Stimulated activated naive B cell treated with anti-CD40 and anti-IgM and Interleukin-4, amounts not matched to agents 10 μg/mL and 1 μg/mL and 100 μg/mL, for 72 hours (primary cell): ENCODE measurements around the gene KCNIP3.

Source experiments
- ATAC-seq, 2 donors: fragments of 150-1000 bp; cut with Tn5 transposase; replicated peaks; 2 replicates each; pipeline ENCODE4 v1.10.0; 2021; ENCODE audit warnings: moderate library complexity in 1 of 2
- DNase-seq: peaks from one replicate; pipeline ENCODE4 v3.0.0; 2021
- H3K27ac Mint-ChIP-seq: one replicate; pipeline ENCODE4 v1.8.0; 2022; ENCODE audit warnings: mild to moderate bottlenecking, mixed read lengths
- H3K27me3 Mint-ChIP-seq, 2 donors: one replicate each; pipeline ENCODE4 v1.8.0; 2022; ENCODE audit warnings: mixed read lengths in 2 of 2
- H3K36me3 Mint-ChIP-seq, 2 donors: one replicate each; pipeline ENCODE4 v1.8.0; 2022; ENCODE audit warnings: mixed read lengths in 2 of 2, mild to moderate bottlenecking in 1 of 2
- H3K4me1 Mint-ChIP-seq, 2 donors: one replicate each; pipeline ENCODE4 v1.8.0; 2022; ENCODE audit warnings: mixed read lengths in 2 of 2, mild to moderate bottlenecking in 1 of 2
- H3K4me3 Mint-ChIP-seq, 2 donors: one replicate each; pipeline ENCODE4 v1.8.0; 2022; ENCODE audit warnings: mild to moderate bottlenecking in 2 of 2, mixed read lengths in 2 of 2, moderate library complexity in 1 of 2
- H3K9me3 Mint-ChIP-seq, 2 donors: one replicate each; pipeline ENCODE4 v1.8.0; 2022; ENCODE audit warnings: mixed read lengths in 2 of 2, mild to moderate bottlenecking in 1 of 2

KCNIP3 gene

GRCh38 chr2:95270541-95271081 is 26.5 kb upstream of the KCNIP3 start:
- H3K36me3 Mint-ChIP-seq, result no peaks in the 10 kb centered on the region
- no peaks in the 10 kb centered on the region for H3K27me3 Mint-ChIP-seq
- no peak overlapping the region for H3K4me3 Mint-ChIP-seq
- H3K27ac Mint-ChIP-seq, result no peak overlapping the region
- no peaks in the 10 kb centered on the region for H3K9me3 Mint-ChIP-seq
- ATAC-seq, result no peak
- no peaks in the 10 kb centered on the region for H3K4me1 Mint-ChIP-seq
- DNase-seq, result no peak

GRCh38 chr2:95271381-95271971 is 25.7 kb upstream of the KCNIP3 start:
- no peak for ATAC-seq
- no peak for DNase-seq
- Mint-ChIP-seq H3K9me3 (no peaks in the 10 kb centered on the region), H3K27ac (no peak overlapping the region), H3K4me1 (no peaks in the 10 kb centered on the region), H3K36me3 (no peaks in the 10 kb centered on the region), H3K4me3 (no peak overlapping the region), H3K27me3 (peaks cover 4 to 5% of the 10 kb centered on the region in 2 donors)

- Mint-ChIP-seq H3K4me3 (no peak overlapping the region), H3K27ac (no peak overlapping the region), H3K4me1 (no peaks in the 10 kb centered on the region), H3K27me3 (peaks cover 4 to 6% of the 10 kb centered on the region in 2 donors), H3K36me3 (no peaks in the 10 kb centered on the region), H3K9me3 (no peaks in the 10 kb centered on the region)
- ATAC-seq (no peak), DNase-seq (no peak)
These were observed 24.8 kb upstream of the KCNIP3 start for GRCh38 chr2:95272299-95272751.

- no peak overlapping the region for H3K4me3 Mint-ChIP-seq
- no peaks in the 10 kb centered on the region for H3K9me3 Mint-ChIP-seq
- peaks cover 4 to 9% of the 10 kb centered on the region in 2 donors for H3K27me3 Mint-ChIP-seq
- DNase-seq (no peak), ATAC-seq (no peak)
- H3K4me1 Mint-ChIP-seq, result no peaks in the 10 kb centered on the region
- H3K27ac Mint-ChIP-seq, result no peak overlapping the region
- H3K36me3 Mint-ChIP-seq, result no peaks in the 10 kb centered on the region
These were observed 24.4 kb upstream of the KCNIP3 start for GRCh38 chr2:95272781-95273180.

GRCh38 chr2:95273566-95274290 is 23.4 kb upstream of the KCNIP3 start:
- ATAC-seq (no peak), DNase-seq (no peak)
- H3K36me3 Mint-ChIP-seq, result no peaks in the 10 kb centered on the region
- H3K9me3 Mint-ChIP-seq, result no peaks in the 10 kb centered on the region
- no peaks in the 10 kb centered on the region for H3K4me1 Mint-ChIP-seq
- H3K27ac Mint-ChIP-seq, result no peak overlapping the region
- peaks cover 4 to 13% of the 10 kb centered on the region in 2 donors for H3K27me3 Mint-ChIP-seq
- no peak overlapping the region for H3K4me3 Mint-ChIP-seq

- Mint-ChIP-seq H3K9me3 (no peaks in the 10 kb centered on the region), H3K27me3 (peaks cover 4 to 13% of the 10 kb centered on the region in 2 donors), H3K4me1 (no peaks in the 10 kb centered on the region), H3K27ac (no peak within 1 kb of the TSS), H3K36me3 (no peaks in the 10 kb centered on the region), H3K4me3 (no peak within 1 kb of the TSS)
- no peak for DNase-seq
- no peak for ATAC-seq
These were observed 22.6 kb upstream of the KCNIP3 start, which contains the start of gene PROM2 for GRCh38 chr2:95274291-95275150. Gene PROM2 (plus strand): TSS chr2:95274449. CDS start chr2:95274586, 137 bp downstream.

- H3K36me3 Mint-ChIP-seq, result no peaks in the 10 kb centered on the region
- DNase-seq (no peak), ATAC-seq (no peak)
- no peaks in the 10 kb centered on the region for H3K9me3 Mint-ChIP-seq
- peaks cover 4 to 13% of the 10 kb centered on the region in 2 donors for H3K27me3 Mint-ChIP-seq
- no peak overlapping the region for H3K4me3 Mint-ChIP-seq
- H3K4me1 Mint-ChIP-seq, result no peaks in the 10 kb centered on the region
- H3K27ac Mint-ChIP-seq, result no peak overlapping the region
These were observed 22.0 kb upstream of the KCNIP3 start for GRCh38 chr2:95275151-95275515.

GRCh38 chr2:95275601-95276243 is 21.4 kb upstream of the KCNIP3 start:
- Mint-ChIP-seq H3K4me3 (no peak overlapping the region), H3K27ac (no peak overlapping the region), H3K9me3 (no peaks in the 10 kb centered on the region), H3K36me3 (no peaks in the 10 kb centered on the region), H3K27me3 (peaks cover 4 to 13% of the 10 kb centered on the region in 2 donors), H3K4me1 (no peaks in the 10 kb centered on the region)
- DNase-seq (no peak), ATAC-seq (no peak)

- Mint-ChIP-seq H3K4me3 (no peak overlapping the region), H3K36me3 (no peaks in the 10 kb centered on the region), H3K27ac (no peak overlapping the region), H3K27me3 (peaks cover 4 to 13% of the 10 kb centered on the region in 2 donors), H3K4me1 (no peaks in the 10 kb centered on the region), H3K9me3 (no peaks in the 10 kb centered on the region)
- no peak for ATAC-seq
- DNase-seq, result no peak
These were observed 20.8 kb upstream of the KCNIP3 start for GRCh38 chr2:95276244-95276887.

GRCh38 chr2:95276888-95277245 is 20.3 kb upstream of the KCNIP3 start:
- Mint-ChIP-seq H3K4me3 (no peak overlapping the region), H3K36me3 (no peaks in the 10 kb centered on the region), H3K27me3 (peaks cover 4 to 13% of the 10 kb centered on the region in 2 donors), H3K9me3 (no peaks in the 10 kb centered on the region), H3K27ac (no peak overlapping the region), H3K4me1 (no peaks in the 10 kb centered on the region)
- DNase-seq (no peak), ATAC-seq (no peak)

GRCh38 chr2:95277246-95277906 is 19.8 kb upstream of the KCNIP3 start:
- Mint-ChIP-seq H3K27me3 (peaks cover 4 to 13% of the 10 kb centered on the region in 2 donors), H3K9me3 (no peaks in the 10 kb centered on the region), H3K27ac (no peak overlapping the region), H3K4me3 (no peak overlapping the region), H3K36me3 (no peaks in the 10 kb centered on the region), H3K4me1 (no peaks in the 10 kb centered on the region)
- no peak for ATAC-seq
- DNase-seq, result no peak

- Mint-ChIP-seq H3K4me1 (no peaks in the 10 kb centered on the region), H3K4me3 (no peak overlapping the region), H3K9me3 (no peaks in the 10 kb centered on the region), H3K27ac (no peak overlapping the region), H3K27me3 (peaks cover 4 to 13% of the 10 kb centered on the region in 2 donors), H3K36me3 (no peaks in the 10 kb centered on the region)
- DNase-seq (no peak), ATAC-seq (no peak)
These were observed 19.1 kb upstream of the KCNIP3 start for GRCh38 chr2:95278051-95278471.

GRCh38 chr2:95278637-95279225 is 18.4 kb upstream of the KCNIP3 start:
- no peaks in the 10 kb centered on the region for H3K4me1 Mint-ChIP-seq
- no peaks in the 10 kb centered on the region for H3K9me3 Mint-ChIP-seq
- H3K27ac Mint-ChIP-seq, result no peak overlapping the region
- H3K27me3 Mint-ChIP-seq, result peaks cover 4 to 13% of the 10 kb centered on the region in 2 donors
- ATAC-seq (no peak), DNase-seq (no peak)
- no peaks in the 10 kb centered on the region for H3K36me3 Mint-ChIP-seq
- no peak overlapping the region for H3K4me3 Mint-ChIP-seq
